Adrenal gland (tissue), 5 donors: ENCODE data around the gene EIF2S2.

Source experiments
- POLR2A ChIP-seq, 2 donors: fragments of 450-650 bp; IDR thresholded peaks; one replicate each; pipeline ENCODE4 v1.6.1; 2017; ENCODE audit warnings: antibody characterized with exemption in 2 of 2, mild to moderate bottlenecking in 2 of 2, moderate library complexity in 1 of 2
- TF ChIP-seq, protein P1 (sequence below), 6 experiments: fragments of 450-650 bp in 4 of 6; fragments of 200-600 bp in 2 of 6; sonication (generic) in 1 of 6; IDR thresholded peaks; 1 replicate in 5 of 6; 2 replicates in 1 of 6; pipeline versions ENCODE4 v1.5.1 to v1.8.0; 2016 to 2021; ENCODE audit warnings: antibody characterized with exemption in 6 of 6, mild to moderate bottlenecking in 2 of 6, moderate library complexity in 1 of 6
- donor health status: DM: no; HTN: no; CAD: no.

- TF ChIP-seq, protein P1, sequence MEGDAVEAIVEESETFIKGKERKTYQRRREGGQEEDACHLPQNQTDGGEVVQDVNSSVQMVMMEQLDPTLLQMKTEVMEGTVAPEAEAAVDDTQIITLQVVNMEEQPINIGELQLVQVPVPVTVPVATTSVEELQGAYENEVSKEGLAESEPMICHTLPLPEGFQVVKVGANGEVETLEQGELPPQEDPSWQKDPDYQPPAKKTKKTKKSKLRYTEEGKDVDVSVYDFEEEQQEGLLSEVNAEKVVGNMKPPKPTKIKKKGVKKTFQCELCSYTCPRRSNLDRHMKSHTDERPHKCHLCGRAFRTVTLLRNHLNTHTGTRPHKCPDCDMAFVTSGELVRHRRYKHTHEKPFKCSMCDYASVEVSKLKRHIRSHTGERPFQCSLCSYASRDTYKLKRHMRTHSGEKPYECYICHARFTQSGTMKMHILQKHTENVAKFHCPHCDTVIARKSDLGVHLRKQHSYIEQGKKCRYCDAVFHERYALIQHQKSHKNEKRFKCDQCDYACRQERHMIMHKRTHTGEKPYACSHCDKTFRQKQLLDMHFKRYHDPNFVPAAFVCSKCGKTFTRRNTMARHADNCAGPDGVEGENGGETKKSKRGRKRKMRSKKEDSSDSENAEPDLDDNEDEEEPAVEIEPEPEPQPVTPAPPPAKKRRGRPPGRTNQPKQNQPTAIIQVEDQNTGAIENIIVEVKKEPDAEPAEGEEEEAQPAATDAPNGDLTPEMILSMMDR (IDR thresholded peaks at IDR 0.05) = no peak
- TF ChIP-seq POLR2A (IDR thresholded peaks at IDR 0.05) = no peak
Observed at GRCh38 chr20:34090645-34091044, 21.4 kb downstream of the EIF2S2 start.
